Measurements from ENCODE around the gene SMPD2.
"Not testable (repeated sequence)": the region's sequence is repeated elsewhere in the genome, so short reads cannot be mapped to it uniquely, and the experiment has no call there.

SMPD2 gene

DNA sequence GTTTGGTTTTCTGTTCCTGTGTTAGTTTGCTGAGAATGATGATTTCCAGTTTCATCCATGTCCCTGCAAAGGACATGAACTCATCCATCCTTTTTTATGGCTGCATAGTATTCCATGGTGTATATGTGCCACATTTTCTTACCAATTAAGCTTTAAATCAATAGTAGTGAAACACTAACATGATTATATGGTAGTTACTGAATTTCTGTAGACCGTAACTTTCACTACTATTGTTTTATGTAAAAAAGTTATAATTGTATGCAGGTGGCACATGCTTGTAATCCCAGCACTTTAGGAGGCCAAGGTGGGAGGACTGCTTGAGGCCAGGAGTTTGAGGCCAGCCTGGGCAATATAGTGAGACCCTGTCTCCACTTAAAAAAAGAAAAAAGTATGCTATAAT lies 20.7 kb downstream of the SMPD2 start:
- Mint-ChIP-seq H3K36me3 (ENCODE audit: low read depth) (peaks cover 51% of the 10 kb centered on the region), H3K4me1 (ENCODE audit: low read depth) (peaks cover 61% of the 10 kb centered on the region)
- not testable (repeated sequence) for H3K9me3 Mint-ChIP-seq; H3K4me3 Mint-ChIP-seq; H3K27ac Mint-ChIP-seq; H3K27me3 Mint-ChIP-seq (ENCODE audit: low read depth); DNase-seq (ENCODE audit: low spot score)

DNA sequence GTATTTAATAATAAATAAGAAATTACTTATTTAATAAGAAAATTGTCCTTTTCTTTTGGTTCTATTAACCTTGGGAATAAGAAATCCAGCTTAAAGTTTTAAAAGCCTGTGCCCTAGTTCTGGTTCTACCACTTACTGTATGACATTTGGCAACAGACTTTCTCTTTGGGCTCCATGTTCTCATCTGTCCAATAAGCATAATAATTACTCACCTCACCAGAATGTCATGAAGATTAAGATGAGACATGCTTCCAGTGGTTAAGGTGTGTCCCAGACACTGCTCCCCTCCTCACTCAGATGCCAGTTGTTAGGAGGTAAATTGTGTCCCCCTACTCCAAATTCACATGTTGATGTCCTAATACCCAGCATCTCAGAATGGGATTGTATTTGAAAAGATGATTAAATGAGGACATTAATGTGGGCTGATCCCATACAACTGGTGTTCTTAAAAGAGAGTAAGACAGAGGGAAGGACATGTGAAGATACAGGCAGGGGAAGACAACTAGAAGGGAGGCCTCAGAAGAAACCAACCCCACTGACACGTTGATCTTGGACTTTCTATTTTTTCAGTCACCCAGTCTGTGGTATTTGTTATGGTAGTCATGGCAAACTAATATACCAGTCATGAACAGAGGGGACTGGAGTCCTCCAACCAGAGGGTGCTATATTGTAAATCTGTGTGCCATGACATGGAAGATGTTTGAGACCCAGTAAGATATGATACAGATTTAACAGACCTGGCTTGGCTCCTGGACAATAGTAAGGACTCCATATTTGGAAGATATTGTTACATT lies 21.4 kb downstream of the SMPD2 start:
- peak overlapping the region; percentile 21 for H3K27ac Mint-ChIP-seq
- DNase-seq (ENCODE audit: low spot score) = no peak
- H3K36me3 Mint-ChIP-seq (ENCODE audit: low read depth) = peaks cover 57% of the 10 kb centered on the region
- no peaks in the 10 kb centered on the region for H3K27me3 Mint-ChIP-seq (ENCODE audit: low read depth)
- peaks cover 4% of the 10 kb centered on the region for H3K9me3 Mint-ChIP-seq
- H3K4me3 Mint-ChIP-seq = no peak overlapping the region
- H3K4me1 Mint-ChIP-seq (ENCODE audit: low read depth) = peaks cover 58% of the 10 kb centered on the region

DNA sequence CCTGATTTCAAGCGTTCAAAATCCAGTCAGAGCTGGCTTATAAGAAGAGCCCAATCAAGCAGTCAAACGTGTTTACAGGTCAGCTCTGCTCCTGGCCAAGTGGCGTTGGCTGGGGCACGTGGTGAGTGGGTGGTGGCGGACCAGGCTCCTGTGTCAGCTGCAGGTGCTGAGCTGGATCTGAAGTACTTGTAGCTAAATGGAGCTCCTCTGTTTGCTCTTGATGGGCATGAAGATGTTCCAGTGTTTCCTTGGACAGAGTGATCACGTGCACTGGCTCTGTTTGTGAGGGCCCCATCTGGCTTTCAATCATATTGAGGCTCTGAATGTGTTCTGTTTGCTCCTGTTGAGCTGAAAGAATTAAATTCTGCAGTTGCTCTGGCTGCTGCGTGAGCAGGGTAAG lies 25.2 kb downstream of the SMPD2 start:
- H3K27me3 Mint-ChIP-seq (ENCODE audit: low read depth) = no peaks in the 10 kb centered on the region
- H3K27ac Mint-ChIP-seq = no peak overlapping the region
- H3K4me3 Mint-ChIP-seq = no peak overlapping the region
- peaks cover 4% of the 10 kb centered on the region for H3K9me3 Mint-ChIP-seq
- H3K4me1 Mint-ChIP-seq (ENCODE audit: low read depth) = peaks cover 54% of the 10 kb centered on the region
- H3K36me3 Mint-ChIP-seq (ENCODE audit: low read depth) = peaks cover 87% of the 10 kb centered on the region
- no peak for DNase-seq (ENCODE audit: low spot score)

GRCh38 chr6:109466212-109466923 lies 25.8 kb downstream of the SMPD2 start:
- no peak overlapping the region for H3K27ac Mint-ChIP-seq
- no peaks in the 10 kb centered on the region for H3K27me3 Mint-ChIP-seq (ENCODE audit: low read depth)
- no peak overlapping the region for H3K4me3 Mint-ChIP-seq
- peaks cover 87% of the 10 kb centered on the region for H3K36me3 Mint-ChIP-seq (ENCODE audit: low read depth)
- H3K4me1 Mint-ChIP-seq (ENCODE audit: low read depth) = peaks cover 55% of the 10 kb centered on the region
- DNase-seq (ENCODE audit: low spot score) = no peak
- H3K9me3 Mint-ChIP-seq = no peaks in the 10 kb centered on the region

GRCh38 chr6:109467696-109468095 lies 27.2 kb downstream of the SMPD2 start:
- peak overlapping the region; percentile 59 for H3K27ac Mint-ChIP-seq
- DNase-seq (ENCODE audit: low spot score) = no peak
- H3K4me3 Mint-ChIP-seq = no peak overlapping the region
- peaks cover 89% of the 10 kb centered on the region for H3K36me3 Mint-ChIP-seq (ENCODE audit: low read depth)
- H3K9me3 Mint-ChIP-seq = no peaks in the 10 kb centered on the region
- no peaks in the 10 kb centered on the region for H3K27me3 Mint-ChIP-seq (ENCODE audit: low read depth)
- H3K4me1 Mint-ChIP-seq (ENCODE audit: low read depth) = peaks cover 59% of the 10 kb centered on the region

DNA sequence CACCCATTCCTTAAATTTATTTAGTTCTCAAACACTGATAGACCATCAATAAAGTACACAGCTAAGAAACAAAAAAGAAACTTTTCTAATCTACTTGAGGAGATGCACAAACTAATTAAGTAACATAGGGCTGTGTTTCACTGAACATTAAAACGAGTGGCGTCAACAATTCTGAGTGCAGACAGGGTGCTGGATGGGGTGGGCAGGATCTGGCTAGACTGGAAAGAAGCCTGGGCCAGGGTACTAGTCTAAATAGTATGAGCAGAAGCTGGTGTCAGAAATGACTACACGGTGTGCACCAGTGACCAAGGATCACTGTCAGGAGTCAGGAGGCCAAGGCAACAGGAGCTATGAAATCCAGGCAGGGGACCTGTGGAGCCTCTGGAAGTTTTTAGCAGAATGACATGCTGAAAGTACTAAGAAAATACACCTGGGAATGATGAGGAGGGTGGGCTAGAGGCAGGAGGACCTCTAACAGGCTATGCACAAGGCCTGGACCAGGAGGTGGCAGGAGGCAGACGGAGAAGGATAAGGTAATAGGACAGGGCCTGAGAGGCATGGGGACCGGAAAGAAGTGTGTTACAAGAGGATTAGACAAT lies 29.2 kb downstream of the SMPD2 start:
- H3K27ac Mint-ChIP-seq = peak overlapping the region; percentile 43
- peaks cover 92% of the 10 kb centered on the region for H3K36me3 Mint-ChIP-seq (ENCODE audit: low read depth)
- H3K9me3 Mint-ChIP-seq = no peaks in the 10 kb centered on the region
- no peak for DNase-seq (ENCODE audit: low spot score)
- no peak overlapping the region for H3K4me3 Mint-ChIP-seq
- H3K27me3 Mint-ChIP-seq (ENCODE audit: low read depth) = no peaks in the 10 kb centered on the region
- H3K4me1 Mint-ChIP-seq (ENCODE audit: low read depth) = peaks cover 60% of the 10 kb centered on the region

GRCh38 chr6:109471105-109471810 lies 30.7 kb downstream of the SMPD2 start:
- no peaks in the 10 kb centered on the region for H3K27me3 Mint-ChIP-seq (ENCODE audit: low read depth)

DNA sequence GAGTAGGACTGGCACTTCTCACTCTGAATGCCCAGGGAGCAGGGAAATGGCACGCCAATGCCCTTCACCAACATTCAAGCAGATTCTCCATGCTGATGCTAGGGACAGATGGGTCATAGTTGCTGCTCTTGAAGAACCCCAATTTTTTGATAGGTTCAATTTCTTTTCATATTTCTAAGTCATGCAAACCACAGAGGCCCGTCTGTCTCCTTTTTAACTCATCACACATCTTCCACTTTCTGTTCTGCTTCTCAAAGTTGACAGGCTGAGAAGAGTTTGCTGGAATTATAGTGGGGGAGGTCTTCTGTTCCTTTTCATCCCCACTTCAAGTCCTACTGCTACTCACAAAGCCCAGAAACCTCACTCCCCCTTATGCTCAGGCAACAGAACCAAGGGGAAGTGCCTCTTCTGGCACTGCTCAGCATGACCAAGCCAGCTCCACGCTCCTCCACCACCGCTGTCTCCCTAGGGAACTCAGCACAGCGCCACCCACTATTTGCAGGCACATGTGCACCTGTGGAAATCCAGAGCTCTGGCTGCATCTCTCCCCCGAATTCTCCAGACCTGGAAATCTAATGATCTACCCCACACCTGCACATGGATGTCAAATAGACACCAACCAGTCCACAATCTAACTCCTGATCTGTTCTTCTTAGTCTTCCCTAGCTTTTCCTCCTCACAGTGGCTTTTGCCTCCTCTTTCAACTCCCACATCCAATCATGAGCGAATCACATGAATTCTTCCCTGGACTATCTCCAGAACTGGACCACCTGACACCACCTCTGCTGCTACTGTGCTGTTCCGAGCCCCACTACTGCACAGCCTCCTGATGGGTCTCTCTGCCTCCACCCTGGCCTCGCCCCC lies 31.8 kb downstream of the SMPD2 start:
- Mint-ChIP-seq H3K36me3 (ENCODE audit: low read depth) (peaks cover 88% of the 10 kb centered on the region), H3K27me3 (ENCODE audit: low read depth) (no peaks in the 10 kb centered on the region), H3K9me3 (no peaks in the 10 kb centered on the region), H3K4me3 (peak overlapping the region; percentile 31), H3K27ac (peak overlapping the region; percentile 77), H3K4me1 (ENCODE audit: low read depth) (peaks cover 67% of the 10 kb centered on the region)
- no peak for DNase-seq (ENCODE audit: low spot score)

More at GRCh38 chr6:109471105-109471810, 30.7 kb downstream of the SMPD2 start:
- H3K36me3 Mint-ChIP-seq (ENCODE audit: low read depth) = peaks cover 91% of the 10 kb centered on the region
- H3K4me1 Mint-ChIP-seq (ENCODE audit: low read depth) = peaks cover 64% of the 10 kb centered on the region
- no peaks in the 10 kb centered on the region for H3K9me3 Mint-ChIP-seq
- peak overlapping the region; percentile 58 for H3K27ac Mint-ChIP-seq
- no peak overlapping the region for H3K4me3 Mint-ChIP-seq
- no peak for DNase-seq (ENCODE audit: low spot score)

- DNase-seq (ENCODE audit: low spot score) = no peak
- H3K36me3 Mint-ChIP-seq (ENCODE audit: low read depth) = peaks cover 88% of the 10 kb centered on the region
- peak overlapping the region; percentile 31 for H3K4me3 Mint-ChIP-seq
- H3K4me1 Mint-ChIP-seq (ENCODE audit: low read depth) = peaks cover 72% of the 10 kb centered on the region
- no peaks in the 10 kb centered on the region for H3K9me3 Mint-ChIP-seq
- H3K27ac Mint-ChIP-seq = peak overlapping the region; percentile 77
- no peaks in the 10 kb centered on the region for H3K27me3 Mint-ChIP-seq (ENCODE audit: low read depth)
Measured at GRCh38 chr6:109473120-109473519, 32.6 kb downstream of the SMPD2 start.

DNA sequence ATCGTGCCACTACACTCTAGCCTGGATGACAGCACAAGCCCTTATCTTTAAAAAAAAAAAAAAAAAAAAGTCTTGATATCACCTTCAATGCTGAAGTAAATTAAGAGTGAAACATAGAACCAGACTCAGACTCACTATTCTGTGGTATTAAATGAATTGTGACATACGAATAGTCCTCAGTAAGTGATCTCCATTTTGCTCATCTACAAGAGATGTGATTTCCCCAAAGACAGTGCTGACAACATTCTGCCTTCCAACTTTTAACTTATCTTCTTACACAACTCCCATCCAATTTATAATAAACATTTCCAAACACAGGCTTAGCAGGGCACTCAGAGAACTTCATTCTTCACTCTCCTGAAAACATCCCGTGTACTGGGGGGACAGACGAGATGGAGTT lies 34.5 kb downstream of the SMPD2 start:
- Mint-ChIP-seq H3K27ac (peak overlapping the region; percentile 15), H3K27me3 (ENCODE audit: low read depth) (no peaks in the 10 kb centered on the region), H3K9me3 (no peaks in the 10 kb centered on the region), H3K4me3 (no peak overlapping the region), H3K4me1 (ENCODE audit: low read depth) (peaks cover 72% of the 10 kb centered on the region), H3K36me3 (ENCODE audit: low read depth) (peaks cover 87% of the 10 kb centered on the region)
- no peak for DNase-seq (ENCODE audit: low spot score)

DNA sequence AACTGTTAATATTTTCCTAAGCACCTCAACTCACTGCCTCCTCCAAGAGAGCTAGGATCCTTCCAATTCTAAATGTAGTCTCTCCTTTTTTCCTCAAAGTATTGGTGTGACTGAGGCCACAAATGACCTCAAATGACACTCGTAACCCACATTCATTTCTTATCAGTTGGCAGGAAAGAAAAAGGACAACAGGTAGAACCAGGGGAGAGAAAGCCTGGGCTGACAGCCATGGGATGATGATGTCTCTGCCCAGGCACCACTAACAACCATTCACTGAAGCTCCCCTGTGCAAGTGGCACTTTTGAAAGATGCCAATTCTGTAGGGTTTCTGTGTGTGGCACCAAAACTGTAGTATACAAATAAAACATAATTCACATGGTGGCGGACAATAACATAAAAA lies 35.1 kb downstream of the SMPD2 start:
- Mint-ChIP-seq H3K27me3 (ENCODE audit: low read depth) (no peaks in the 10 kb centered on the region), H3K4me3 (peak overlapping the region; percentile 7), H3K4me1 (ENCODE audit: low read depth) (peaks cover 75% of the 10 kb centered on the region), H3K9me3 (no peaks in the 10 kb centered on the region), H3K27ac (peak overlapping the region; percentile 19), H3K36me3 (ENCODE audit: low read depth) (peaks cover 86% of the 10 kb centered on the region)
- DNase-seq (ENCODE audit: low spot score) = no peak

GRCh38 chr6:109477184-109477583 lies 36.7 kb downstream of the SMPD2 start:
- peaks cover 85% of the 10 kb centered on the region for H3K36me3 Mint-ChIP-seq (ENCODE audit: low read depth)
- peak overlapping the region; percentile 96 for H3K4me3 Mint-ChIP-seq
- no peaks in the 10 kb centered on the region for H3K9me3 Mint-ChIP-seq
- H3K27me3 Mint-ChIP-seq (ENCODE audit: low read depth) = no peaks in the 10 kb centered on the region
- peaks cover 73% of the 10 kb centered on the region for H3K4me1 Mint-ChIP-seq (ENCODE audit: low read depth)
- peak overlapping the region; percentile 82 for H3K27ac Mint-ChIP-seq
- DNase-seq (ENCODE audit: low spot score) = no peak

GRCh38 chr6:109477725-109478124 lies 37.2 kb downstream of the SMPD2 start:
- Mint-ChIP-seq H3K27me3 (ENCODE audit: low read depth) (no peaks in the 10 kb centered on the region), H3K36me3 (ENCODE audit: low read depth) (peaks cover 83% of the 10 kb centered on the region), H3K27ac (peak overlapping the region; percentile 82), H3K4me3 (peak overlapping the region; percentile 96), H3K4me1 (ENCODE audit: low read depth) (peaks cover 69% of the 10 kb centered on the region), H3K9me3 (no peaks in the 10 kb centered on the region)
- no peak for DNase-seq (ENCODE audit: low spot score)

All from T-helper 2 cell treated with Interferon-gamma antibody and Interleukin-4, amounts not matched to agents 5 μg/mL and 100 μg/mL, for 36 hours (primary cell).